Bronchus fibroblast of lung (primary cell): ENCODE measurements around the gene C1QTNF5. TPM values are rescaled to one million over a fixed set of nuclear protein-coding genes. Genes with fewer than 3 reads are reported as not detected.

ENCODE experiments used
- total RNA-seq: library from RNA; depleted of rRNA; stranded (reverse); fragments of >200 nt; gene quantifications from 2 replicates; pipeline ENCODE4 v1.2.3, GENCODE V29; 2015

C1QTNF5 gene
- total RNA-seq = 7.1 and 7.6 TPM in 2 replicates

GRCh38 chr11:119340335-119341221, at the start of gene C1QTNF5:
TSS of gene C1QTNF5 (minus strand) at chr11:119340883. CDS start at chr11:119340397, 486 bp downstream.

GRCh38 chr11:119381181-119381988, 40.7 kb upstream of the C1QTNF5 start, which contains the start of gene USP2:
TSS of gene USP2 (minus strand) at chr11:119381690. CDS start at chr11:119373480, 8,210 bp downstream.

GRCh38 chr11:119346605-119347004, 5.9 kb upstream of the C1QTNF5 start, which contains the start of gene MFRP:
TSS of gene MFRP (minus strand) at chr11:119346705. CDS start at chr11:119346513, 192 bp downstream.

DNA sequence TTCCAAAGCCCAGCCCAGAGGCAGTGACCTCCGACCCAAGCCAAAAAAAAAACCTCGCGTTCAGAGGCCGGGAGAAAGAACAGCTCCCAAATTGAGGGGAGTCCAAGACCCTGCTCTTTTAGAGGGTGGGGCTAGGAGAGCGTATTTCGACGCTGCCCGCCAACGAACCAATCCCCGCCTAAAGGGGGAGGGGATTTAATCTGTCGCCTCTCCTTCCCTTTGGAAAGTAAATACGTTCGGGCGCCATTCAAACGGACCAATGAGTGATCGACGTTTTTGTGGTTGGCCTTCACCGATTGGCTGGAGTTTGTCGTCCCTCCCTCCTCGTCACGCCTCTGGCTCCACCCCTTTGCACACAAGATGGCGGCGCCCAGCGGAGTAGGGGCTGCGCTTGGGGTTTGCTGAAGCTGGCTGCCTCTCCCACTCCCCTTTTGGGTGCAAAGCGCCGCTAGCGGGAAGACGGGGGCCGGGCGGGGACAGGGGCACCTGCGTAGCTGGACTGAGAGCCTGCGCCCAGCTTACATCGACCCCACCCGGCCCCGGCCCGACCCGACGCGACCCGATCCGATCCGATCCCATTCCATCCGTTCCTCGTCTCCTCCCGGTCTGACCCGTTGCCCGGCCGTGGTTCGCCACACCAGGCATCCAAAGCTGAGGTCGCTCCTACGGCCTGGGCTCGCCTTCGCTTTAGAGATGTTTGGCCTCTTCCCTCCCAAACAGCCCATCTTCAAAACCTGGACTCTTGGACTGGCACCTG, 6.3 kb downstream of the C1QTNF5 start, which contains the start of gene RNF26:
RNF26 (plus strand) TSS at position 354 of the 757 bp plus-strand sequence. CDS start 596 bp downstream, outside the sequence.

DNA sequence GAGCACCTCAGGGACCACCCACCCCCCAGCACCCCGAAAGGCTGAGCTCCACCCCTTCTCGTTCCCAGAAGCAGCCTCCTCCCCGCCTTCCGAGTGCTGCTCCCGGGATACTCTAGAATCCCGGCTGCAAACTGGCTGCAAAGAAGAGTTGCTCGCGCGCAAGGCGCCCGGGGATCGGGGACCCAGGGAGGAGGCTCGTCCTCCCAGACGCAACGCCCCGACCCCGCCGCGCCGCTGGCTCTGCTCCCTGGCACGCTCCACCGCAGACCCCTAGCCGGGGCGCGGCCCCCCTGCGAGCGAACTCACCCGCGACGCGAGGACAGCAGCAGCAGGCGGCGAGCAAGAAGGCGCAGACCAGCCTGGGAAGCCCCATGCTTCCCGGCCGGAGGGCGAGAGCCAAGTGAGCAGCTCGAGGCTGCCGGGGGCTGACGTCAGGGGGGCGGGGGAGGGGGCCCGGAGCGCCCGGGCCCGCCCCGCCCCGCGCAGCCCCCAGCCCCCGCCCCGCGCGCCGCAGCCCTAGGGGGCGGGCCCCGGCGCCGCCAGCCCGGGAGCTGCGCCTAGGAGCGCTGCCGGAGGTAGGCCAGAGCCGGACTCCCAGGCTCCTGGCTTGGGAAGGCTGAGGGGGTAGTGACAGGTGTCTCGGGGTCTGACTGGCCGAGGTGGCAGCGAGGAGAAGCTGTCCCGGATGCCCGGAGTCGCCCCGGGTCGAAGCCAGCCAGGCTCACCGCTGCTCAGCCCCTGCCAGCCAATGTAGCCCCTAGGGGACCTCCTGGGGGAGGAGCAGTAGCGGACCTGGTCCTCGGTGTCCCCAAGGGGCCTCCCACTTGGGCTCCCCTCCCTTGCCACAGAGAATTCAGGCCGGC, 23.7 kb downstream of the C1QTNF5 start, which contains the start of gene MCAM:
MCAM (minus strand) TSS at position 402 of the 863 bp plus-strand sequence; CDS start at position 373, 29 bp downstream.

Other genes with a start within 250 kb of the C1QTNF5 start
- 34.1 and 40.0 TPM in 2 replicates for gene DPAGT1, start 239.0 kb downstream of the C1QTNF5 start, total RNA-seq
- 6.1 and 7.9 TPM in 2 replicates for gene C2CD2L, start 233.5 kb downstream of the C1QTNF5 start, total RNA-seq
- 11.8 and 12.0 TPM in 2 replicates for gene HINFP, start 219.3 kb downstream of the C1QTNF5 start, total RNA-seq
- 0.15 and 0.34 TPM in 2 replicates for gene ABCG4, start 191.8 kb downstream of the C1QTNF5 start, total RNA-seq
- 13.5 and 15.1 TPM in 2 replicates for gene NLRX1, start 172.2 kb downstream of the C1QTNF5 start, total RNA-seq
- gene NHERF4, start 155.4 kb downstream of the C1QTNF5 start, total RNA-seq = not detected in 2 replicates
- 7.1 and 8.2 TPM in 2 replicates for gene CBL, start 134.5 kb downstream of the C1QTNF5 start, total RNA-seq
- 177 and 195 TPM in 2 replicates for gene MCAM, start 23.8 kb downstream of the C1QTNF5 start, total RNA-seq
- gene RNF26, start 6.4 kb downstream of the C1QTNF5 start, total RNA-seq = 16.0 and 16.6 TPM in 2 replicates
- gene MFRP, start 5.8 kb upstream of the C1QTNF5 start, total RNA-seq = not detected in 2 replicates
- 0.15 and 0.84 TPM in 2 replicates for gene USP2, start 40.8 kb upstream of the C1QTNF5 start, total RNA-seq
- 64.8 and 72.6 TPM in 2 replicates for gene THY1, start 82.3 kb upstream of the C1QTNF5 start, total RNA-seq